HEK293 (cell line): Measurements from ENCODE around the gene ENSA.

Experiments
- CTCF ChIA-PET: fragments of 350-600 bp; formaldehyde crosslinking; extraction: SDS; loops from one replicate; lab custom pipeline; 2021; ENCODE audit warnings: antibody characterized with exemption; lab: Yijun Ruan, JAX
- POLR2A ChIA-PET: fragments of 300-600 bp; formaldehyde crosslinking; extraction: SDS; loops from one replicate; lab custom pipeline; 2020; ENCODE audit warnings: antibody characterized with exemption, inconsistent platforms; lab: Yijun Ruan, JAX
- H3K27ac ChIP-seq: fragments of 200-500 bp; sonication (Bioruptor generic); 2 replicates; pipeline ENCODE4 v1.5.1; 2014; ENCODE audit warnings: low read depth, low read length, control low read depth, inconsistent platforms; ENCODE audit errors: extremely low read depth
- H3K36me3 ChIP-seq, 2 experiments: fragments of 200-500 bp in 1 of 2; sonication (Bioruptor generic) in 1 of 2; 1 replicate in 1 of 2; 2 replicates in 1 of 2; pipeline ENCODE4 v1.5.1; 2014 to 2017; ENCODE audit warnings: inconsistent platforms in 2 of 2, low read length in 2 of 2; ENCODE audit not compliant: control insufficient read depth in 2 of 2, insufficient read depth in 1 of 2
- H3K4me1 ChIP-seq: fragments of 200-500 bp; sonication (Bioruptor generic); 2 replicates; pipeline ENCODE4 v1.5.1; 2014; ENCODE audit warnings: mild to moderate bottlenecking, low read length, inconsistent platforms; ENCODE audit not compliant: control insufficient read depth, insufficient read depth
- H3K4me3 ChIP-seq: 2 replicates; pipeline ENCODE4 v1.5.1; 2011; ENCODE audit warnings: low read depth, mild to moderate bottlenecking, control low read depth, low read length, moderate library complexity
- H3K9me3 ChIP-seq: fragments of 200-500 bp; sonication (Bioruptor generic); 2 replicates; pipeline ENCODE4 v1.5.1; 2014; ENCODE audit warnings: low read depth, low read length, inconsistent platforms; ENCODE audit not compliant: control insufficient read depth, insufficient read depth
- BCL11A ChIP-seq: fragments of 450-650 bp; formaldehyde crosslinking; IDR thresholded peaks from 2 replicates; pipeline ENCODE4 v1.5.1; 2016; ENCODE audit warnings: low read depth, missing biosample characterization, missing genetic modification characterization
- KLF9 ChIP-seq: fragments of 450-650 bp; formaldehyde crosslinking; IDR thresholded peaks from 2 replicates; pipeline ENCODE4 v1.5.1; 2016; ENCODE audit warnings: missing biosample characterization, missing genetic modification characterization, low read depth
- PRDM4 ChIP-seq: fragments of 450-650 bp; formaldehyde crosslinking; IDR thresholded peaks from 2 replicates; pipeline ENCODE4 v1.5.1; 2017; ENCODE audit warnings: missing biosample characterization, missing genetic modification characterization
- REPIN1 ChIP-seq: fragments of 450-650 bp; formaldehyde crosslinking; IDR thresholded peaks from 2 replicates; pipeline ENCODE4 v1.5.1; 2017; ENCODE audit warnings: missing biosample characterization, missing genetic modification characterization, low read depth
- ZFP3 ChIP-seq: fragments of 450-650 bp; formaldehyde crosslinking; IDR thresholded peaks from 2 replicates; pipeline ENCODE4 v1.5.1; 2016; ENCODE audit warnings: low read depth, missing biosample characterization, missing genetic modification characterization
- ZFP69B ChIP-seq: fragments of 450-650 bp; formaldehyde crosslinking; IDR thresholded peaks from 2 replicates; pipeline ENCODE4 v1.5.1; 2016; ENCODE audit warnings: missing biosample characterization, missing genetic modification characterization
- ZNF169 ChIP-seq: fragments of 450-650 bp; formaldehyde crosslinking; IDR thresholded peaks from 2 replicates; pipeline ENCODE4 v1.5.1; 2016; ENCODE audit warnings: missing biosample characterization, missing genetic modification characterization
- ZNF221 ChIP-seq: fragments of 450-650 bp; formaldehyde crosslinking; IDR thresholded peaks from 2 replicates; pipeline ENCODE4 v1.5.1; 2017; ENCODE audit warnings: missing biosample characterization, missing genetic modification characterization, borderline replicate concordance
- ZNF266 ChIP-seq: fragments of 450-650 bp; formaldehyde crosslinking; IDR thresholded peaks from 2 replicates; pipeline ENCODE4 v1.5.1; 2016; ENCODE audit warnings: missing biosample characterization, missing genetic modification characterization, low read depth
- ZNF335 ChIP-seq: fragments of 450-650 bp; formaldehyde crosslinking; conservative IDR thresholded peaks from 2 replicates; pipeline ENCODE4 v1.5.1; 2016; ENCODE audit warnings: missing biosample characterization, missing genetic modification characterization
- ZNF37A ChIP-seq: fragments of 450-650 bp; IDR thresholded peaks from 2 replicates; pipeline ENCODE4 v1.5.1; 2018; ENCODE audit warnings: missing biosample characterization, missing genetic modification characterization
- ZNF416 ChIP-seq: fragments of 450-650 bp; formaldehyde crosslinking; IDR thresholded peaks from 2 replicates; pipeline ENCODE4 v1.5.1; 2016; ENCODE audit warnings: missing biosample characterization, missing genetic modification characterization
- ZNF449 ChIP-seq: fragments of 450-650 bp; formaldehyde crosslinking; IDR thresholded peaks from 2 replicates; pipeline ENCODE4 v1.5.1; 2017; ENCODE audit warnings: missing biosample characterization, mild to moderate bottlenecking, missing genetic modification characterization, moderate library complexity
- ZNF501 ChIP-seq: fragments of 450-650 bp; formaldehyde crosslinking; IDR thresholded peaks from 2 replicates; pipeline ENCODE4 v1.5.1; 2016; ENCODE audit warnings: missing biosample characterization, missing genetic modification characterization
- ZNF580 ChIP-seq: fragments of 450-650 bp; formaldehyde crosslinking; IDR thresholded peaks from 2 replicates; pipeline ENCODE4 v1.5.1; 2016; ENCODE audit warnings: missing biosample characterization, missing genetic modification characterization
- ZNF585B ChIP-seq: fragments of 450-650 bp; formaldehyde crosslinking; IDR thresholded peaks from 2 replicates; pipeline ENCODE4 v1.5.1; 2016; ENCODE audit warnings: missing biosample characterization, missing genetic modification characterization
- ZNF660 ChIP-seq: fragments of 450-650 bp; IDR thresholded peaks from 2 replicates; pipeline ENCODE4 v1.5.1; 2018; ENCODE audit warnings: missing biosample characterization, mild to moderate bottlenecking, missing genetic modification characterization
- ZNF707 ChIP-seq: fragments of 450-650 bp; formaldehyde crosslinking; IDR thresholded peaks from 2 replicates; pipeline ENCODE4 v1.5.1; 2016; ENCODE audit warnings: missing biosample characterization, missing genetic modification characterization
- ZNF777 ChIP-seq: fragments of 450-650 bp; formaldehyde crosslinking; IDR thresholded peaks from 2 replicates; pipeline ENCODE4 v1.5.1; 2017; ENCODE audit warnings: missing biosample characterization, missing genetic modification characterization, borderline replicate concordance
- ZNF830 ChIP-seq: fragments of 450-650 bp; IDR thresholded peaks from 2 replicates; pipeline ENCODE4 v1.5.0; 2018; ENCODE audit warnings: missing biosample characterization, missing genetic modification characterization, low read depth, mild to moderate bottlenecking, moderate library complexity
- ZXDB ChIP-seq: fragments of 450-650 bp; formaldehyde crosslinking; IDR thresholded peaks from 2 replicates; pipeline ENCODE4 v1.5.1; 2016; ENCODE audit warnings: missing biosample characterization, missing genetic modification characterization
- TF ChIP-seq, protein P1 (sequence below): fragments of 450-650 bp; formaldehyde crosslinking; IDR thresholded peaks from 2 replicates; pipeline ENCODE4 v1.5.1; 2016; ENCODE audit warnings: missing biosample characterization, missing genetic modification characterization
- TF ChIP-seq, protein P2 (sequence below): fragments of 450-650 bp; formaldehyde crosslinking; conservative IDR thresholded peaks from 2 replicates; pipeline ENCODE4 v1.5.1; 2016; ENCODE audit warnings: low read depth, missing biosample characterization, missing genetic modification characterization

Gene ENSA

DNA sequence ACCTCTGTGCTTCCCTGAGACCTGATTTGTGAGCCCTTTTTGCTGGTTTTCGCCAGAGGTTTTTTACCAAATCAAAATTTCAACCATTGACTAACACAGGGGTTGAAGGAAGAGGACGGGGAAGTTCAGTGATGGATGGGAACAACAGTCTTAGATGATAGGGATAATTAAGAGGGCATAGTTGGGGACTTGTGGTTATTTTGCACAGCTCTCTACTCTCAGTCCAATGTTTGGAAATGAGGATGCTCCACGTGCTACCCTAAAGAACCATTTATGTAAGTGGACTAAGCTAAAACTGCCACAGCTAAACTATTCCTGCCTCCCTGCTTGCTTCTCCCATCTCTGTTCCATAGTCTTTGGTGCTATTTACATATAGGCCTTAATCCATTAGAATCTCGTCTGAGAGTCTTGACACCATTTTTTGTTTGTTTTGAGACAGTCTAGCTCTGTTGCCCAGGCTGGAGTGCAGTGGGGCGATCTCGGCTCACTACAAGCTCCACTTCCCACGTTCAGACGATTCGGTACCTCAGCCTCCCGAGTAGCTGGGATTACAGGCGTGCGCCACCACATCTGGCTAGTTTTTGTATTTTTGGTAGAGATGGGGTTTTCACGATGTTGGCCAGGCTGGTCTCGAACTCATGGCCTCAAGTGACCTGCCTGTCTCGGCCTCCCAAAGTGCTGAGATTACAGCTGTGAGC lies 49.3 kb downstream of the ENSA start (continued):
- peak; percentile 89 for TF ChIP-seq ZNF335 (tag by site-specific recombination)
- TF ChIP-seq BCL11A (tag by site-specific recombination): no peak
- no peak for TF ChIP-seq ZXDB (tag by site-specific recombination)
- peak; percentile 27; the same call in 1 of the 2 replicates for TF ChIP-seq ZNF660 (tag by site-specific recombination)
- no peak for TF ChIP-seq KLF9
- TF ChIP-seq ZNF501 (tag by site-specific recombination): 0 out of 2 replicates have a peak, but pooled peaks have one; percentile 25
- no peak for TF ChIP-seq ZNF266 (tag by site-specific recombination)
- TF ChIP-seq ZNF580 (tag by site-specific recombination): 0 out of 2 replicates have a peak, but pooled peaks have one; percentile 57

DNA sequence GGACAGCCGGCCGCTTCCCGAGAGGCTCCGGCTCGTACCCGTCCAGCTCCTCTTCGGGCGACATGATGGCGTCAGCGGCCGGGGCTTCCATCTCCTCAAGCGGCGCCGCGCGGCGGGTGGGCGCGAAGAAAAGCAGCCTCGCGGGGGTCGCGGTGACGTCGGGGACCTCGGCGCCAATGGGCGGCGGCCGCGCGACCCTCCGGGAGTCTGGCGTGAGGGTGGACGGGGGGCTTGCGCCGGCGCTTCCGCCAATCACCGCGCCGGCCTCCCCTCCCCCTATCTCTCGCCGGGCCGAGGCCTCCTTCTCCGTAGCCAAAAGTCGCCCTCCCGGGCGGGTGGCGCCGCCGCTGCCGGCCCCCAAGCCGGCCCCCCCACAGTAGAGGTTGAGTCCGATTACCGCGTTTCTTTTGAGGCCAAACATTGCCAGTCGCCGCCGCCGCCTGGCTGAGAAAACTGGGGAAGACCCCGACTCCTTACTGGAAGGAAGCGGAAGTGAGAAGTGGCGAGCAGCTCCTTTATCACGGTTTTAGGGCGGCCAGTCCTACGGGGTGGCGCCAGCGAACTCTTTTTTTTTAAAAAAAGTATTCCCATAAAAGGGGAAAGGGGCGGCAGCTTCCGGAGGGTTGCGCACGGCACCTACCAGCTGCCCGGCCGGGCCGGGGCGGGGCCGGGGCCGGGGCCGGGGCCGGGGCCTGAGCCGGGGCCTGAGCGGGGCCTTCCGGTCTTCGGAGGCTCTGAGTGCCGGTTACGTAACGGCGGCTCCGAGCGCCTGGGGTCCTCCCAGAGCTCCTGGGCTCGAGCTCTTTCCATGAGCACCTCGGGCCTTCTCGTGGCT lies 50.1 kb downstream of the ENSA start, which contains the start of gene MCL1:
Gene MCL1, minus strand, starts transcription at position 501 of the 835 bp plus-strand sequence. Its CDS starts 80 bp downstream, at position 421.
- H3K36me3 ChIP-seq: peaks cover 0 to 46% of the 10 kb centered on the region in 2 experiments; a peak in 2 of 3 replicates
- no peak for TF ChIP-seq ZNF221 (tag by site-specific recombination)
- no peak for TF ChIP-seq ZNF449 (tag by site-specific recombination)
- no peak for TF ChIP-seq ZNF37A (tag by site-specific recombination)
- TF ChIP-seq PRDM4 (tag by site-specific recombination): peak; percentile 35
- no peak for TF ChIP-seq ZFP69B (tag by site-specific recombination)
- no peak for TF ChIP-seq ZNF830 (tag by site-specific recombination)
- no peak for TF ChIP-seq ZNF266 (tag by site-specific recombination)
- TF ChIP-seq, protein P1, sequence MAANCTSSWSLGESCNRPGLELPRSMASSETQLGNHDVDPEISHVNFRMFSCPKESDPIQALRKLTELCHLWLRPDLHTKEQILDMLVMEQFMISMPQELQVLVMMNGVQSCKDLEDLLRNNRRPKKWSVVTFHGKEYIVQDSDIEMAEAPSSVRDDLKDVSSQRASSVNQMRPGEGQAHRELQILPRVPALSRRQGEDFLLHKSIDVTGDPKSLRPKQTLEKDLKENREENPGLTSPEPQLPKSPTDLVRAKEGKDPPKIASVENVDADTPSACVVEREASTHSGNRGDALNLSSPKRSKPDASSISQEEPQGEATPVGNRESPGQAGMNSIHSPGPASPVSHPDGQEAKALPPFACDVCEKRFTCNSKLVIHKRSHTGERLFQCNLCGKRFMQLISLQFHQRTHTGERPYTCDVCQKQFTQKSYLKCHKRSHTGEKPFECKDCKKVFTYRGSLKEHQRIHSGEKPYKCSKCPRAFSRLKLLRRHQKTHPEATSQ (tag by site-specific recombination): no peak
- no peak for TF ChIP-seq ZFP3
- TF ChIP-seq REPIN1 (tag by site-specific recombination): peak; percentile 16; the same call in 1 of the 2 replicates
- no peak for TF ChIP-seq ZNF169 (tag by site-specific recombination)
- no peak for TF ChIP-seq ZNF777 (tag by site-specific recombination)
- TF ChIP-seq ZNF707 (tag by site-specific recombination): no peak
- TF ChIP-seq ZNF416 (tag by site-specific recombination): no peak
- TF ChIP-seq, protein P2, sequence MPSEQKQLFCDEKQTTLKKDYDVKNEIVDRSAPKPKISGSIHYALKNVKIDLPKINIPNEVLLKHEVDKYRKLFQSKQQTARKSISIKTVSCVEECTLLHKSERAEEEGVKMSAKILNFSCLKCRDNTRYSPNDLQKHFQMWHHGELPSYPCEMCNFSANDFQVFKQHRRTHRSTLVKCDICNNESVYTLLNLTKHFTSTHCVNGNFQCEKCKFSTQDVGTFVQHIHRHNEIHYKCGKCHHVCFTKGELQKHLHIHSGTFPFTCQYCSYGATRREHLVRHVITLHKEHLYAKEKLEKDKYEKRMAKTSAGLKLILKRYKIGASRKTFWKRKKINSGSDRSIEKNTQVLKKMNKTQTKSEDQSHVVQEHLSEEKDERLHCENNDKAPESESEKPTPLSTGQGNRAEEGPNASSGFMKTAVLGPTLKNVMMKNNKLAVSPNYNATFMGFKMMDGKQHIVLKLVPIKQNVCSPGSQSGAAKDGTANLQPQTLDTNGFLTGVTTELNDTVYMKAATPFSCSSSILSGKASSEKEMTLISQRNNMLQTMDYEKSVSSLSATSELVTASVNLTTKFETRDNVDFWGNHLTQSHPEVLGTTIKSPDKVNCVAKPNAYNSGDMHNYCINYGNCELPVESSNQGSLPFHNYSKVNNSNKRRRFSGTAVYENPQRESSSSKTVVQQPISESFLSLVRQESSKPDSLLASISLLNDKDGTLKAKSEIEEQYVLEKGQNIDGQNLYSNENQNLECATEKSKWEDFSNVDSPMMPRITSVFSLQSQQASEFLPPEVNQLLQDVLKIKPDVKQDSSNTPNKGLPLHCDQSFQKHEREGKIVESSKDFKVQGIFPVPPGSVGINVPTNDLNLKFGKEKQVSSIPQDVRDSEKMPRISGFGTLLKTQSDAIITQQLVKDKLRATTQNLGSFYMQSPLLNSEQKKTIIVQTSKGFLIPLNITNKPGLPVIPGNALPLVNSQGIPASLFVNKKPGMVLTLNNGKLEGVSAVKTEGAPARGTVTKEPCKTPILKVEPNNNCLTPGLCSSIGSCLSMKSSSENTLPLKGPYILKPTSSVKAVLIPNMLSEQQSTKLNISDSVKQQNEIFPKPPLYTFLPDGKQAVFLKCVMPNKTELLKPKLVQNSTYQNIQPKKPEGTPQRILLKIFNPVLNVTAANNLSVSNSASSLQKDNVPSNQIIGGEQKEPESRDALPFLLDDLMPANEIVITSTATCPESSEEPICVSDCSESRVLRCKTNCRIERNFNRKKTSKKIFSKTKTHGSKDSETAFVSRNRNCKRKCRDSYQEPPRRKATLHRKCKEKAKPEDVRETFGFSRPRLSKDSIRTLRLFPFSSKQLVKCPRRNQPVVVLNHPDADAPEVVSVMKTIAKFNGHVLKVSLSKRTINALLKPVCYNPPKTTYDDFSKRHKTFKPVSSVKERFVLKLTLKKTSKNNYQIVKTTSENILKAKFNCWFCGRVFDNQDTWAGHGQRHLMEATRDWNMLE: no peak; the same call in none of the 2 replicates
- TF ChIP-seq ZNF585B (tag by site-specific recombination): no peak

More for the DNA sequence above, 50.1 kb downstream of the ENSA start, which contains the start of gene MCL1:
- Histone ChIP-seq H3K27ac (peak within 1 kb of the TSS; percentile 95), H3K4me1 (no peaks in the 10 kb centered on the region), H3K9me3 (no peaks in the 10 kb centered on the region), H3K4me3 (peak within 1 kb of the TSS; percentile 82)
- CTCF ChIA-PET: interaction anchor here (0.5 to 14.0 kb wide), 12 partner anchors 8 to 419 kb away, joined by 3 to 135 read pairs (median 4); partner anchors contain the start of gene FALEC
- POLR2A ChIA-PET: interaction anchor here (0.6 to 13.5 kb wide), 35 partner anchors 10 to 740 kb away, joined by 3 to 272 read pairs (median 4); partner anchors contain the start of genes ADAMTSL4, APH1A, ENSA and FALEC
